KG1 (cell line): ENCODE measurements around the gene CNTN4.

Experiments used
- DNase-seq: peaks from one replicate; lab custom pipeline; 2025; lab: John Stamatoyannopoulos, UW

The CNTN4 gene

GRCh38 chr3:2153053-2153452 is 54.4 kb downstream of the CNTN4 start:
- no peak for DNase-seq

GRCh38 chr3:2153547-2153946 is 54.9 kb downstream of the CNTN4 start:
- DNase-seq = no peak

GRCh38 chr3:2154621-2155020 is 56.0 kb downstream of the CNTN4 start:
- no peak for DNase-seq

GRCh38 chr3:2156244-2156847 is 57.7 kb downstream of the CNTN4 start:
- DNase-seq = peak; percentile 3

- no peak for DNase-seq
Observed at GRCh38 chr3:2158828-2159227, 60.2 kb downstream of the CNTN4 start.

GRCh38 chr3:2166552-2166951 is 67.9 kb downstream of the CNTN4 start:
- no peak for DNase-seq

GRCh38 chr3:2172561-2173171 is 74.0 kb downstream of the CNTN4 start:
- no peak for DNase-seq

- DNase-seq = no peak
Observed at GRCh38 chr3:2180634-2181033, 82.0 kb downstream of the CNTN4 start.

GRCh38 chr3:2198776-2199279 is 100.2 kb downstream of the CNTN4 start:
- no peak for DNase-seq

GRCh38 chr3:2204054-2204453 is 105.4 kb downstream of the CNTN4 start:
- DNase-seq = no peak

- DNase-seq = no peak
Observed at GRCh38 chr3:2205692-2206091, 107.0 kb downstream of the CNTN4 start.

- DNase-seq = no peak
Observed at GRCh38 chr3:2206536-2206935, 107.9 kb downstream of the CNTN4 start.

- DNase-seq = no peak
Observed at GRCh38 chr3:2211568-2211967, 112.9 kb downstream of the CNTN4 start.

GRCh38 chr3:2212206-2212605 is 113.5 kb downstream of the CNTN4 start:
- DNase-seq = no peak

- DNase-seq = no peak
Observed at GRCh38 chr3:2218375-2218774, 119.7 kb downstream of the CNTN4 start.

- no peak for DNase-seq
Observed at GRCh38 chr3:2218816-2219215, 120.2 kb downstream of the CNTN4 start.

GRCh38 chr3:2236203-2236602 is 137.5 kb downstream of the CNTN4 start:
- no peak for DNase-seq

- no peak for DNase-seq
Observed at GRCh38 chr3:2244137-2244536, 145.5 kb downstream of the CNTN4 start.

GRCh38 chr3:2246873-2247648 is 148.4 kb downstream of the CNTN4 start:
- DNase-seq = no peak

- DNase-seq = no peak
Observed at GRCh38 chr3:2247831-2248230, 149.2 kb downstream of the CNTN4 start.

GRCh38 chr3:2250783-2251182 is 152.1 kb downstream of the CNTN4 start:
- no peak for DNase-seq

- no peak for DNase-seq
Observed at GRCh38 chr3:2261747-2262146, 163.1 kb downstream of the CNTN4 start.

GRCh38 chr3:2262204-2262603 is 163.5 kb downstream of the CNTN4 start:
- DNase-seq = no peak
